GM12873 (cell line): ENCODE results near the gene BFAR.

Source experiments
- CTCF ChIP-seq: IDR thresholded peaks from 2 replicates; pipeline ENCODE4 v1.5.1; 2012; ENCODE audit warnings: low read depth, mild to moderate bottlenecking, moderate library complexity, low read length, control low read depth; ENCODE audit not compliant: insufficient read depth; ENCODE audit errors: missing control alignments

The BFAR gene

GRCh38 chr16:14628806-14629611 lies 3.7 kb upstream of the BFAR start:
- no peak for TF ChIP-seq CTCF

GRCh38 chr16:14629612-14629918 lies 3.2 kb upstream of the BFAR start:
- TF ChIP-seq CTCF, result no peak

- no peak for TF ChIP-seq CTCF
These were observed 2.7 kb upstream of the BFAR start, which contains the start of gene PARN for GRCh38 chr16:14629919-14630619. Gene PARN (minus strand): TSS chr16:14630260. CDS start chr16:14630125, 135 bp downstream.

GRCh38 chr16:14634389-14634725 lies 1.6 kb downstream of the BFAR start:
- no peak for TF ChIP-seq CTCF

- TF ChIP-seq CTCF, result no peak
These were observed 2.8 kb downstream of the BFAR start for GRCh38 chr16:14635395-14636165.

GRCh38 chr16:14640538-14640937 lies 7.8 kb downstream of the BFAR start:
- no peak for TF ChIP-seq CTCF

- TF ChIP-seq CTCF, result no peak
These were observed 8.5 kb downstream of the BFAR start for GRCh38 chr16:14641206-14641605.
